Measurements from ENCODE around the gene INAFM1. TPM values are rescaled to one million over a fixed set of nuclear protein-coding genes. Genes with fewer than 3 reads are reported as not detected.

INAFM1 gene
- total and polyA plus RNA-seq, 9 of the 15 experiments (the other 6 are each of a cell fraction or from before 2014, with no cell fraction given): 0.71 to 30.9 (median 3.1) TPM

GRCh38 chr19:47274071-47274890 is at the start of gene INAFM1 (continued):
- TF ChIP-seq ARID4B (CRISPR knock-in tag; IDR thresholded peaks at IDR 0.05) (peak; percentile 3; the same call in 1 of the 2 replicates), HNRNPL (IDR thresholded peaks at IDR 0.05; ENCODE audit: low read depth, low read length) (no peak), PURB (CRISPR knock-in tag; IDR thresholded peaks at IDR 0.05; ENCODE audit: low read depth) (no peak), YY1 (IDR thresholded peaks at IDR 0.05; ENCODE audit: borderline replicate concordance in 1 of 3, control insufficient read depth in 1 of 3, extremely low read depth in 1 of 3, insufficient read depth in 3 of 3, insufficient read length in 1 of 3, insufficient replicate concordance in 2 of 3, low read depth in 1 of 3, low read length in 2 of 3) (peak in 2 of 3 experiments; percentile 18 to 32), ZBTB34 (CRISPR knock-in tag; IDR thresholded peaks at IDR 0.05) (no peak), ZKSCAN1 (IDR thresholded peaks at IDR 0.05; ENCODE audit: low read depth, low read length) (no peak), EWSR1 (IDR thresholded peaks at IDR 0.05; ENCODE audit: borderline replicate concordance, low read depth, partially characterized antibody) (no peak), TCF7L2 (IDR thresholded peaks at IDR 0.05; ENCODE audit: low read depth, low read length) (no peak), MAFK (IDR thresholded peaks at IDR 0.05; ENCODE audit: low read length) (no peak), ZFP36 (IDR thresholded peaks at IDR 0.05; ENCODE audit: low read depth, low read length, partially characterized antibody) (no peak), PHF20 (IDR thresholded peaks at IDR 0.05; ENCODE audit: partially characterized antibody) (peak; percentile 51), KAT2B (IDR thresholded peaks at IDR 0.05; ENCODE audit: low read depth, low read length) (no peak), ZNF436 (CRISPR knock-in tag; IDR thresholded peaks at IDR 0.05) (no peak), ZNF589 (CRISPR knock-in tag; IDR thresholded peaks at IDR 0.05; ENCODE audit: low read depth) (no peak), HNRNPLL (IDR thresholded peaks at IDR 0.05; ENCODE audit: low read depth, low read length, poor library complexity, severe bottlenecking) (no peak), HMG20A (CRISPR knock-in tag; conservative IDR thresholded peaks at IDR 0.05) (no peak), ZNF395 (CRISPR knock-in tag; IDR thresholded peaks at IDR 0.05) (0 out of 2 replicates have a peak, but pooled peaks have one; percentile 37), DPF2 (IDR thresholded peaks at IDR 0.05) (peak; percentile 38)

Data from K562 (cell line).